Spinal cord (tissue), 10 donors: ENCODE data around the gene SUCO. TPM values are rescaled to one million over a fixed set of nuclear protein-coding genes. Genes with fewer than 3 reads are reported as not detected.
"Not testable (repeated sequence)": the region's sequence is repeated elsewhere in the genome, so short reads cannot be mapped to it uniquely, and the experiment has no call there.

Source experiments
- DNase-seq, 6 donors: peaks; one replicate each; pipeline versions ENCODE4 v3.0.0 to v3.0.0-alpha.2; 2013 to 2015; ENCODE audit warnings: low spot score in 6 of 6, low read depth in 4 of 6
- H3K27ac ChIP-seq: one replicate; pipeline ENCODE4 v1.5.1; 2013; ENCODE audit warnings: low read depth, low read length, control low read depth
- H3K27me3 ChIP-seq: one replicate; pipeline ENCODE4 v1.6.1; 2013; ENCODE audit warnings: low read length; ENCODE audit not compliant: control insufficient read depth, insufficient read depth
- H3K36me3 ChIP-seq: one replicate; pipeline ENCODE4 v1.6.1; 2013; ENCODE audit warnings: low read length; ENCODE audit not compliant: control insufficient read depth, insufficient read depth
- H3K4me1 ChIP-seq: one replicate; pipeline ENCODE4 v1.6.1; 2013; ENCODE audit warnings: low read length; ENCODE audit not compliant: control insufficient read depth, insufficient read depth
- H3K4me3 ChIP-seq: one replicate; pipeline ENCODE4 v1.5.1; 2013; ENCODE audit warnings: low read depth, low read length, control low read depth
- H3K9me3 ChIP-seq: one replicate; pipeline ENCODE4 v1.6.1; 2013; ENCODE audit warnings: low read length; ENCODE audit not compliant: control insufficient read depth, insufficient read depth
- WGBS: methylation state at CpG from one replicate; pipeline ENCODE4 v1.1.5; 2013; ENCODE audit warnings: missing lambda C conversion rate; ENCODE audit not compliant: insufficient coverage; 5-methylcytosine and 5-hydroxymethylcytosine counted together
- polyA plus RNA-seq, 2 donors: library from polyadenylated mRNA; unstranded; fragments of 120-200 nt; gene quantifications; one replicate each; pipeline ENCODE4 v1.2.1, GENCODE V29; 2013; ENCODE audit not compliant: insufficient read length in 2 of 2
- total RNA-seq, 2 donors: library from RNA; depleted of rRNA in 1 of 2; stranded (reverse); fragments of 120-200 nt in 1 of 2; fragments of >200 nt in 1 of 2; gene quantifications; one replicate each; pipeline versions ENCODE4 v1.2.3 to v1.2.4, GENCODE V29; 2013 to 2014
- donor health status: healthy.

The SUCO gene
- total and polyA plus RNA-seq, 4 donors: 35.0 to 81.0 (median 43.5) TPM

- H3K4me1 ChIP-seq, H3K9me3 ChIP-seq, H3K4me3 ChIP-seq, H3K27ac ChIP-seq, DNase-seq, H3K27me3 ChIP-seq: not testable (repeated sequence)
- H3K36me3 ChIP-seq: peaks cover 14% of the 10 kb centered on the region
- WGBS: 94% methylated on average over 8 of the region's 10 CpGs
Observed at GRCh38 chr1:172596782-172597181, 63.8 kb downstream of the SUCO start.

GRCh38 chr1:172599912-172600311, 67.0 kb downstream of the SUCO start:
- Histone ChIP-seq H3K4me1 (no peaks in the 10 kb centered on the region), H3K27me3 (no peaks in the 10 kb centered on the region), H3K9me3 (no peaks in the 10 kb centered on the region), H3K36me3 (peaks cover 14% of the 10 kb centered on the region), H3K27ac (no peak overlapping the region), H3K4me3 (no peak overlapping the region)
- DNase-seq: no peak
- WGBS: no CpG with 5 or more reads among the region's 3 CpGs

- H3K36me3 ChIP-seq: peaks cover 14% of the 10 kb centered on the region
- no peaks in the 10 kb centered on the region for H3K9me3 ChIP-seq
- no peak overlapping the region for H3K27ac ChIP-seq
- 100% methylated on average over 1 of the region's 1 CpG for WGBS
- no peak for DNase-seq
- no peak overlapping the region for H3K4me3 ChIP-seq
- H3K4me1 ChIP-seq: no peaks in the 10 kb centered on the region
- no peaks in the 10 kb centered on the region for H3K27me3 ChIP-seq
Observed at GRCh38 chr1:172600615-172601014, 67.7 kb downstream of the SUCO start.

- H3K36me3 ChIP-seq: peaks cover 14% of the 10 kb centered on the region
Observed at GRCh38 chr1:172601046-172601630, 68.2 kb downstream of the SUCO start.

GRCh38 chr1:172602706-172603105, 69.8 kb downstream of the SUCO start:
- DNase-seq: no peak
- Histone ChIP-seq H3K4me1 (no peaks in the 10 kb centered on the region), H3K36me3 (peaks cover 6% of the 10 kb centered on the region), H3K4me3 (no peak overlapping the region), H3K9me3 (no peaks in the 10 kb centered on the region), H3K27me3 (no peaks in the 10 kb centered on the region), H3K27ac (no peak overlapping the region)

More at GRCh38 chr1:172601046-172601630, 68.2 kb downstream of the SUCO start:
- Histone ChIP-seq H3K4me1 (no peaks in the 10 kb centered on the region), H3K27ac (no peak overlapping the region), H3K9me3 (no peaks in the 10 kb centered on the region), H3K4me3 (no peak overlapping the region), H3K27me3 (no peaks in the 10 kb centered on the region)
- no peak for DNase-seq
- 97% methylated on average over 6 of the region's 6 CpGs for WGBS

GRCh38 chr1:172603816-172604215, 70.9 kb downstream of the SUCO start:
- H3K9me3 ChIP-seq: no peaks in the 10 kb centered on the region
- H3K4me1 ChIP-seq: no peaks in the 10 kb centered on the region
- H3K27ac ChIP-seq: no peak overlapping the region
- no peak for DNase-seq
- no peaks in the 10 kb centered on the region for H3K27me3 ChIP-seq
- H3K36me3 ChIP-seq: peaks cover 6% of the 10 kb centered on the region
- no peak overlapping the region for H3K4me3 ChIP-seq
- no CpG with 5 or more reads among the region's 4 CpGs for WGBS

GRCh38 chr1:172605641-172606040, 72.7 kb downstream of the SUCO start:
- H3K27ac ChIP-seq: no peak overlapping the region
- no CpG with 5 or more reads among the region's 2 CpGs for WGBS
- H3K9me3 ChIP-seq: no peaks in the 10 kb centered on the region
- H3K4me1 ChIP-seq: no peaks in the 10 kb centered on the region
- peaks cover 4% of the 10 kb centered on the region for H3K36me3 ChIP-seq
- H3K27me3 ChIP-seq: no peaks in the 10 kb centered on the region
- H3K4me3 ChIP-seq: no peak overlapping the region
- DNase-seq: no peak

- H3K4me3 ChIP-seq: no peak overlapping the region
- no peak overlapping the region for H3K27ac ChIP-seq
Observed at GRCh38 chr1:172607145-172607544, 74.2 kb downstream of the SUCO start.

GRCh38 chr1:172608098-172608601, 75.2 kb downstream of the SUCO start:
- no peaks in the 10 kb centered on the region for H3K4me1 ChIP-seq
- WGBS: no CpG with 5 or more reads among the region's 4 CpGs
- no peaks in the 10 kb centered on the region for H3K9me3 ChIP-seq
- H3K27me3 ChIP-seq: no peaks in the 10 kb centered on the region
- H3K36me3 ChIP-seq: no peaks in the 10 kb centered on the region
- DNase-seq: no peak
- no peak overlapping the region for H3K27ac ChIP-seq
- no peak overlapping the region for H3K4me3 ChIP-seq

More at GRCh38 chr1:172607145-172607544, 74.2 kb downstream of the SUCO start:
- Histone ChIP-seq H3K4me1 (no peaks in the 10 kb centered on the region), H3K27me3 (no peaks in the 10 kb centered on the region), H3K9me3 (no peaks in the 10 kb centered on the region), H3K36me3 (no peaks in the 10 kb centered on the region)
- DNase-seq: no peak

GRCh38 chr1:172609528-172609927, 76.6 kb downstream of the SUCO start:
- H3K27ac ChIP-seq: no peak overlapping the region
- no CpG with 5 or more reads among the region's 3 CpGs for WGBS
- H3K4me1 ChIP-seq: no peaks in the 10 kb centered on the region
- no peaks in the 10 kb centered on the region for H3K36me3 ChIP-seq
- H3K27me3 ChIP-seq: no peaks in the 10 kb centered on the region
- DNase-seq: peak in 1 of 6 donors; percentile 8
- H3K9me3 ChIP-seq: no peaks in the 10 kb centered on the region
- H3K4me3 ChIP-seq: no peak overlapping the region
